Adipocyte (in vitro differentiated cells): ENCODE results near the gene FRA10AC1.
A peak's percentile ranks its signal among the peaks of the same experiment; 100 is the strongest.
"Not testable (repeated sequence)": the region's sequence is repeated elsewhere in the genome, so short reads cannot be mapped to it uniquely, and the experiment has no call there.

Source experiments
- DNase-seq: peaks from one replicate; pipeline ENCODE4 v3.0.0-alpha.2; 2015; ENCODE audit warnings: low read depth
- H3K27me3 ChIP-seq: replicated peaks from 2 replicates; pipeline ENCODE4 v1.7.0; 2013; ENCODE audit warnings: mild to moderate bottlenecking, low read length, moderate library complexity; ENCODE audit not compliant: control insufficient read depth, insufficient read depth
- H3K36me3 ChIP-seq: 2 replicates; pipeline ENCODE4 v1.7.0; 2013; ENCODE audit warnings: low read length, mild to moderate bottlenecking, moderate library complexity; ENCODE audit not compliant: control insufficient read depth, insufficient read depth, severe bottlenecking
- H3K4me1 ChIP-seq: 2 replicates; pipeline ENCODE4 v1.7.0; 2013; ENCODE audit warnings: mild to moderate bottlenecking, low read length, moderate library complexity; ENCODE audit not compliant: control insufficient read depth, insufficient read depth
- H3K4me3 ChIP-seq: 2 replicates; pipeline ENCODE4 v1.7.0; 2013; ENCODE audit warnings: mild to moderate bottlenecking, low read length, moderate library complexity
- H3K9ac ChIP-seq: 2 replicates; pipeline ENCODE4 v1.7.0; 2013; ENCODE audit warnings: mild to moderate bottlenecking, low read length, moderate library complexity
- H3K9me3 ChIP-seq: 2 replicates; pipeline ENCODE4 v1.7.0; 2013; ENCODE audit warnings: mild to moderate bottlenecking, low read length, moderate library complexity; ENCODE audit not compliant: control insufficient read depth

FRA10AC1 gene

DNA sequence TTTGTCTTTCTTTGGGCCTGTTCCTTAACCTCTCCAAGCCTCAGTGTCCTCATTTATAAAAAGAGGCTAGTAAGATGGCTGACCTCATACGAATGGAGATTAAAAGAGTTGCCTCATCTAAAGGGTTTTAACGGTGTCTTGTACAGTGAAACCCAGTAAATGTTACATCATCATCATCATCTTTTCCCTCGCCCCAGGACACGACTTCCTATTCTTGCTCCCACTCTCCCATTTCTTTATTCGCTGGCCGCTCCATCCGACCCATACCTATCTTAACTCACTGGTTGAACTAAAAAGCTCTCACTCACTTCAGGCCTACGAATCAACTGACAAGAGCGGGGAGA lies 554 bp downstream of the FRA10AC1 start:
- no peaks in the 10 kb centered on the region for H3K9me3 ChIP-seq

DNA sequence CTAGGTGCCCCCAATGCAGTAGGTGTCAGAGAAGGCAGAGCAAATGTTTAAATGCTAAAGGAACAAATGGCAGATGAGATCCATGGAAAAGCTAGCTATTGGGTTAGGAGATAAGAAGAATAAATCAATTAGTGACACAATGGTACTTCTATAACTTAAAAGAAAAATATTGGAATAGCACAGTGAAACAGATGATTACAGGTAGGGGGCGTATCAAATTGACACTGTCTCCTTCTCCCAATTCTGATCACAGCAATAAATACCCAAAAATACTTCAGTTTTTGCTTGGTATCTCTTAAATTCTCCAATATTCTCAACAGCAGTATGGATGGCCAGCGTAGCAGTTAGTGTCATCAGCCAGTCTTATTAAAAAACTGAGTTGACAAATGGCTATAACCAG lies 5.2 kb downstream of the FRA10AC1 start:
- H3K36me3 ChIP-seq, result peaks cover 66% of the 10 kb centered on the region
- H3K27me3 ChIP-seq, result no peaks in the 10 kb centered on the region
- no peak overlapping the region for H3K4me3 ChIP-seq
- no peaks in the 10 kb centered on the region for H3K9me3 ChIP-seq
- no peak for DNase-seq
- H3K4me1 ChIP-seq, result peaks cover 6% of the 10 kb centered on the region
- no peak overlapping the region for H3K9ac ChIP-seq

More for the DNA sequence above, 554 bp downstream of the FRA10AC1 start:
- peaks cover 28% of the 10 kb centered on the region for H3K36me3 ChIP-seq
- H3K4me1 ChIP-seq, result peaks cover 6% of the 10 kb centered on the region
- peak overlapping the region; percentile 97 for H3K9ac ChIP-seq
- DNase-seq, result peak; percentile 76
- H3K4me3 ChIP-seq, result peak overlapping the region; percentile 97
- no peaks in the 10 kb centered on the region for H3K27me3 ChIP-seq

DNA sequence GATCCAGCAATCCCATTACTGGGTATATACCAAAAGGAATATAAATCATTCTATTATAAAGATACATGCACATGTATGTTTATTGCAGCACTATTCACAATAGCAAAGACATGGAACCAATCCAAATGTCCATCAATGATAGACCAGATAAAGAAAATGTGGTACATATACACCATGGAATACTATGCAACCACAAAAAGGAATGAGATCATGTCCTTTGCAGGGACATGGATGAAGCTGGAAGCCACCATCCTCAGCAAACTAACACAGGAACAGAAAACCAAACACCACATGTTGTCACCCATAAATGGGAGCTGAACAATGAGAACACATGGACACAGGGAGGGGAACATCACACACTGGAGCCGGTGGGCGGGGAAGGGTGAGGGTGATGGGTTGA lies 5.8 kb downstream of the FRA10AC1 start:
- not testable (repeated sequence) for H3K9ac ChIP-seq, DNase-seq, H3K4me1 ChIP-seq, H3K9me3 ChIP-seq, H3K27me3 ChIP-seq, H3K4me3 ChIP-seq
- H3K36me3 ChIP-seq, result peaks cover 72% of the 10 kb centered on the region

DNA sequence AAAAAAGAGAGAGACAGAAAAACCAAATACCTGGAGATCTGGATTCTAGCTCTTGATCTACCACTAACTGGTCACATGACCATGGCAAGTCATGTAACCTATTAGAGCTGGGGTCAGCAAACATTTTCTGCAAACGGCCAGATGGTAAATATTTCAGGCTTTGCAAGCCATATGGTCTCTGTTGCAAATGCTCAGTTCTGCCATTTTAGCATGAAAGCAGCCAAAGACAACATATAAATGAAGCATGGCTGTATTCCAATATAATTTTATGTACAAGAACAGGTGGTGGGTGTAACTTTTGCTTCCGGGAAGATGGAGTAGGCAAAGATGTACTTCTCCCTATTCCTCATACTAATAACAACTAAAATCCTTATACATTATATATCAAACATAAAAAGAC lies 6.7 kb downstream of the FRA10AC1 start:
- no peak for DNase-seq
- Histone ChIP-seq H3K9me3 (no peaks in the 10 kb centered on the region), H3K9ac (no peak overlapping the region), H3K36me3 (peaks cover 78% of the 10 kb centered on the region), H3K27me3 (no peaks in the 10 kb centered on the region), H3K4me1 (no peaks in the 10 kb centered on the region), H3K4me3 (no peak overlapping the region)

DNA sequence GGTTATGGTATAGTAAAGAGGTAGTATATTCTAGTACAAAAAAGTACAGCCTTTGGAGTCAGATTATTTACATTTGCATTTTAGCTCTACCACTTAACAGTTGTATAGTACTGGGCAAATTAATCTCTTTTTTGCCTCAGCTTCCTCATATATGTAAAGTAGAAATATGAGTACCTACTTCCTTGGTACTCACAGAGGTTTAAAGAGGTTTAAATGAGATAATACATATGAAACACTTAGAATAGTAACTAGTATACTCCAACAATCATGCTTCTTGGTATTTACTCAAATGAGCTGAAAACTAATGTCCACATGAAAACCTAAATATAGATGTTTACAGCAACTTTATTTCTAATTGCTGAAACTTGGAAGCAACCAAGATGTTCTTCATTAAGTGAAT lies 14.7 kb downstream of the FRA10AC1 start:
- Histone ChIP-seq H3K4me3 (no peak overlapping the region), H3K9ac (no peak overlapping the region), H3K4me1 (no peaks in the 10 kb centered on the region), H3K36me3 (peaks cover 32% of the 10 kb centered on the region), H3K27me3 (no peaks in the 10 kb centered on the region), H3K9me3 (no peaks in the 10 kb centered on the region)
- no peak for DNase-seq

DNA sequence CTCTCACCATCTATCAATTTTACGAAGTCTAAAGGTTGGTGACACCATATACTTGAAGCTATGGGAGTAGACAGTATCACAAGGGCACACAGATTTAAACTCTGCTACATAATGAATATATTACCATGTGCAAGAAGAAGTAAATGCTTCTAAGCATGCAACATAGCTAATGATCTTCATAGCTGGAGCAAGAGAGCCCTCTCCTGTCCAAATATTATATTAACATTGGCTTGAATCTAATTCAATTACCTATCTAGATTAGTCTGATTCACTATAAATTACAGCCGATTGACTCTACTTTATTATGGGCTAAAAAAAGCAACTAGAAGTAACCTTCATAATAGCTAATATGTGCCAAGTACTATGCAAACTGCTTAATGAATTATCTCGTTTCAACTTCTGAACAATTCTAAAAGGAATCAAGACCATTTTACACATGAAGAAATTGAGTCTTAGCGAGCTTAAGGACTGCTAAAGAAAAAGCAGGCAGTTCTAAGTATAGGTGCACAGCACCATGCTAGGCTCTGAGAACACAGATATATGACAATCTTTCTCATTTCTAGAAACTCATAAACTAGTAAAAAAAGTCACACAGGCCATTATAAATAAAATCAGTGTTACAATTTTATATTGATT lies 21.9 kb downstream of the FRA10AC1 start:
- H3K27me3 ChIP-seq, result no peaks in the 10 kb centered on the region
- no peak overlapping the region for H3K4me3 ChIP-seq
- no peak overlapping the region for H3K9ac ChIP-seq
- DNase-seq, result peak; percentile 78
- H3K36me3 ChIP-seq, result peaks cover 51% of the 10 kb centered on the region
- H3K4me1 ChIP-seq, result no peaks in the 10 kb centered on the region
- no peaks in the 10 kb centered on the region for H3K9me3 ChIP-seq

DNA sequence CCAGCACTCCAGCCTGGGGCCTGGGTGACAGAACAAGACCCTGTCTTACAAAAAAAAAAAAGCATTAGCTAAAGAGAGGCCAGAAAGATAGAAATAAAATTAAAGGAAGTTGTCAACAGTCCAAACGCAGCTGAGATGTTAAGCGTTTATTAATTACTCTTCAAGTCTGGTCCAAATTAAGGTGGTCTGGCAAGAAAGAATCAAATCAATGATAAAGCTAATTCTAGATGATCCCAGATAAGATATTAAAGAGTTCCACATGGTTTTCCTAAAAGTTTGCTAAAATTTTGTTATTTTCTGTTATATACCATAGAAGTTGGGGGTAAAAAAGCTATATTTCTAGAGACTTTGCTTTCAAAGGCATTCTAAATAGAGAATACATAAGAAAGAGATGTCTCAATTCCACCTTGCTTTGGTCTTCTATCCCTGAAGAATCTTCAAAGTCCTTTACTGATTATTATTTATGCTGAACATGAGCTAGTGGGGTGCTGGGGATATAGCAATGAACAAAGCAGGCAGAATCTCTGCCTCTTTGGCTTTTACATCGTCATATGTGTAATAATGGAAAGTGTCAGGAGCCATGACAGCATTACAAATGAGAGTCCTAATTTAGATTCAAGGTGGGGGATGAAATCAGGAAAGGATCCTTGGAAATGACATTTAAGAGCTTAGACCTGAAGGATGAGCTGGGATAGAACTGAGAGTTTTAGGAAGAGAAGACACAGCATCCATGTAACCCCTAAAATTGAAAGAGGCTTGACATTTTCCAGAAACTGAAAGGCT lies 23.4 kb downstream of the FRA10AC1 start:
- H3K4me3 ChIP-seq, result no peak overlapping the region
- H3K9ac ChIP-seq, result no peak overlapping the region
- H3K9me3 ChIP-seq, result no peaks in the 10 kb centered on the region
- no peak for DNase-seq
- H3K36me3 ChIP-seq, result peaks cover 67% of the 10 kb centered on the region
- H3K4me1 ChIP-seq, result no peaks in the 10 kb centered on the region
- H3K27me3 ChIP-seq, result no peaks in the 10 kb centered on the region

DNA sequence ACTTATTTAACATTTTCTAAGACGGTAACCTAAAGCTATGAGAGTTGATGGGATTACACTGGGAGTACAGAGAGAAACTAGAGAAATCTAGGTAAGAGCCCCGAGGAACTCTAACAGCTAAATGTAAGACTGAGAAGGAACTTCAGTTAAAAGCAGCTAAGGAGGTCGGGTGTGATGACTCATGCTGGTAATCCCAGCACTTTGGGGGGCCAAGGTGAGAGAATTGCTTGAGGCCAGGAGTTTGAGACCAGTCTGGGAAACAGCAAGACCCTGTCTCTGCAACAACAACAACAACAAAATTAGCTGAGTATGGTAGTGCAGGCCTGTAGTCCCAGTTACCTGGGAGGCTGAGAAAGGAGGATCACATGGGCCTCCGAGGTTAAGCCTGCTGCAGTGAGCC lies 24.0 kb downstream of the FRA10AC1 start:
- no peaks in the 10 kb centered on the region for H3K9me3 ChIP-seq
- H3K27me3 ChIP-seq, result no peaks in the 10 kb centered on the region
- peaks cover 73% of the 10 kb centered on the region for H3K36me3 ChIP-seq
- no peak overlapping the region for H3K4me3 ChIP-seq
- H3K4me1 ChIP-seq, result no peaks in the 10 kb centered on the region
- no peak overlapping the region for H3K9ac ChIP-seq
- no peak for DNase-seq

DNA sequence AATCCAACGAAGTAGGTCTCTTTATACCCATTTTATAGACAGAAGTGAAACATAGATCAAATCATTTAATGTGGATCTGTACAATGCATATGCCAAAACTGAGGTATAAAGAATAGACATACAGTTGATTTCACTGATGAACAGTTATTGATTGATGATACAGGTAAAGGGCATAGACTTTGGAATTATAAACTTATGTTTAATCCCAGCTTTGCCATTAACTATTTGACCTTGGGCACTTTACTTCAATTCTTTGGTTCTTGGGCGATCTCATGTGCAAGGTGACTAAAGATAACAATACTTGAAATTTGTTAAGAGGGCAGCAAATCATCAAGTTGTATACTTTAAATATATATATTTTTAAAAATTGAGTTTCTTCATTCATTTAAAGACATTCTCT lies 28.6 kb downstream of the FRA10AC1 start:
- H3K9me3 ChIP-seq, result no peaks in the 10 kb centered on the region
- no peak for DNase-seq
- no peaks in the 10 kb centered on the region for H3K27me3 ChIP-seq
- peaks cover 79% of the 10 kb centered on the region for H3K36me3 ChIP-seq
- no peaks in the 10 kb centered on the region for H3K4me1 ChIP-seq
- H3K9ac ChIP-seq, result no peak overlapping the region
- no peak overlapping the region for H3K4me3 ChIP-seq

DNA sequence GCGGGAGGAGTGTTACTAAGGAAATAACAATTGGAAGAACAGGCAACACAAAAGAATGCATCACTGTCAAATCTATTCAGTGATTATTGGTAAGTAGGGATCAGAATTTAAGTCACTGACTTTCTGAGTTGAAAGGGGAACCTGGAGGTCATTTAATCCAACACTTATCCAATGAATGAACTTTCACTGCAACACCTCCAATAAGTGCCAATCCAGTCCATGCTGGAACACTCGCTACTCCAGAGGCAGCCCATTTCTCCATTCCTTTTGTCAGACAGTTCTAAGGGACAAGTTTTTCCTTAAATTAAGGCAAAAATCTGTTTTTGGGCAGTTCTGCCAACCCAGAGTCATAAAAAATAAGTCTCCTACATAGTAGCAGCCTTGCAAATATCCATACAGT lies 29.5 kb downstream of the FRA10AC1 start:
- no peak for DNase-seq
- H3K36me3 ChIP-seq, result peaks cover 79% of the 10 kb centered on the region

DNA sequence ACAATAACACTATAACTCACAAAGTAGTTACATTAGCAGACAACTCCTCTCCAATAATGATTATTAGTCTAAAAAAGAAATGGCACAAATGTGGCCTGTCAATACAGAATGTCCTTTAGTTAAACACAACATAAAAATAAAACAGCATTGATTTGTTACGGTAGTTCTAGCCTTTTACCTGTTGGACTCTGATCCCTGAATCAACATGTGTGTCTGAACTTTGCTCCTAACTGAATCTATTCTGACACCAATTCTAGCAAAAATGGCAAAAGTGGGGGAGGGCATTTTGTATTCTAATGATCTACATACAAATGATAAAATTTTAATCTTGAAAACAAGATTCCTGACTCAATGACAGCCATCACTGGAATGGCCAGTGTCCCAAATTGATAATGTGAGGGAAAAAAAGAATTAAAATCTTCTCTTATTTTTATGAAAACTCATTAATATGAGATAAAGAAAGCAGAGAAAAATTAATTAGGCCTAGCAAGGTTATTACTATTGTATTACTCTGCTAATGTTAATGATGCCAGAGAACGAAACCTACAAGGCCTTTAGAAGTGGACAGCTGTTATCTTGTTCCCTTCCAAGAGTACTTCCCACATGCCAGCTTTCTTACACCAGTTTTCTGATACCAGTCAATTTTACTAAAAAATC lies 30.2 kb downstream of the FRA10AC1 start:
- H3K9ac ChIP-seq, result no peak overlapping the region
- peaks cover 79% of the 10 kb centered on the region for H3K36me3 ChIP-seq
- no peaks in the 10 kb centered on the region for H3K9me3 ChIP-seq
- H3K4me3 ChIP-seq, result no peak overlapping the region
- no peak for DNase-seq
- H3K4me1 ChIP-seq, result no peaks in the 10 kb centered on the region
- H3K27me3 ChIP-seq, result no peaks in the 10 kb centered on the region

More for the DNA sequence above, 29.5 kb downstream of the FRA10AC1 start:
- no peaks in the 10 kb centered on the region for H3K4me1 ChIP-seq
- H3K4me3 ChIP-seq, result no peak overlapping the region
- no peaks in the 10 kb centered on the region for H3K27me3 ChIP-seq
- no peak overlapping the region for H3K9ac ChIP-seq
- H3K9me3 ChIP-seq, result no peaks in the 10 kb centered on the region
